ENCODE measurements around the gene TAS2R16. TPM values are rescaled to one million over a fixed set of nuclear protein-coding genes. Genes with fewer than 3 reads are reported as not detected.
"Not testable (repeated sequence)": the region's sequence is repeated elsewhere in the genome, so short reads cannot be mapped to it uniquely, and the experiment has no call there.

TAS2R16 gene
- total RNA-seq, 1 experiment from 2014 or later: not detected

- no peak for DNase-seq (ENCODE audit: low read depth)
Measured at GRCh38 chr7:122972056-122972455, 23.4 kb downstream of the TAS2R16 start.

DNA sequence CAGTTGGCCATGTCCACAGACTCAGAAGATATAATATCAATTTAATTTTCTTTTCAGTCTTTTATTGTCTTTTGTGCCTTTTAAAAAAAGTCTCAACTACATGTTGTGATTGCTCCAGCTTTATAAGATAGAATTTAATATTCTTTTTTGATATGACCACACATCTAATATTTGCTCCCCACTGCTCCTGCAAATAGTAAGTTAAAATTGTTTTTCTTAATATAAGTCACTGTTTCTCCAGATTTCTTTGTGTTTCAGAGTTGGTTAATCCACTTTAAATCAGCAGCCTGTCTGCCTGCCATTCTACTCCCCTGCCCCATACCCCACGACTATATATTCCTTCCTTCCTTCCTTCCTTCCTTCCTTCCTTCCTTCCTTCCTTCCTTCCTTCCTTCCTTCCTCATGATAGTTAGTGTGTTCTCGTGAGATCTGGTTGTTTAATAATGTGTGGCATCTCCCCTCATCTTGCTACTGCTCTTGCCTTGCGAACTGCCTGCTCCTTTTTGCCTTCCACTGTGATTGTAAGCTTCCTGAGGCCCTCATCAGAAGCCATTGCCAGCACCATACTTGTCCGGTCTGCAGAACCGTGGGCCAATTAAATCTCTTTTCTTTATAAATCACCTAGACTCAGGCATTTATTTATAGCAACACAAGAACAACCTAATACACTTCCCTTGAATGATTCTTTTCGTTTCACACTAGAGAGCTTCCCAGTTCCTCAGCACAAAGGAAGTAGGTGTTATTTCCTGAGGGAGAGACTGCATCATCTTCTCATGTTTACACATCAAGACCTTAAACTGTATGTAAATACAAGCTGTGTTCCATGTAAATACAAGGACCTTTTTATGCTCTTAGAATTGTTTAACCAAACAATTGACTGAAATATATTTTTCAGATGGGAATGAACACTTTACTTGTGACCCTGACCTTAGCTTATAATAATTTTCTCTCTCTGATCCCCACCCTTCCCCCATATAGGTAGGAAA lies 24.5 kb downstream of the TAS2R16 start:
- no peak for DNase-seq (ENCODE audit: low read depth)

DNA sequence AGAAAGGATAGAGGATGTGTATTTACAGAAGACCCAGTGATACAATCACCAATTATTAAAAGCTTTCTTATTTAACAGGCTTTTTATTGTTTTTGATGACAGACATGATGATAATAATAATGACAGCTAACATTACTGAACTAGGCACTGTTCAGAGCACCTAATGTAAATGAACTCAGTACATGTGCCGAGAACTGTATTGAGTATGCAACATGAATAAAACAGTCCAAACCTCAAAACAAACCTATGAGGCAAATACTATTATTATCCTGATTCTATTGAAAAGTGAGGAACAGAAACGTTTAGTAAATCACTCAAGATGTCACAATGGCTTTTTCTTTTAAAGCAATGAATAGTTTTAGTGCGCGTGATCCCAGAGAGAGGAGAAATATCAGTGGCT lies 27.1 kb downstream of the TAS2R16 start:
- no peak for DNase-seq (ENCODE audit: low read depth)

- no peak for DNase-seq (ENCODE audit: low read depth)
Measured at GRCh38 chr7:122965306-122965705, 30.2 kb downstream of the TAS2R16 start.

- DNase-seq (ENCODE audit: low read depth): not testable (repeated sequence)
Measured at GRCh38 chr7:122953678-122954077, 41.8 kb downstream of the TAS2R16 start.

DNA sequence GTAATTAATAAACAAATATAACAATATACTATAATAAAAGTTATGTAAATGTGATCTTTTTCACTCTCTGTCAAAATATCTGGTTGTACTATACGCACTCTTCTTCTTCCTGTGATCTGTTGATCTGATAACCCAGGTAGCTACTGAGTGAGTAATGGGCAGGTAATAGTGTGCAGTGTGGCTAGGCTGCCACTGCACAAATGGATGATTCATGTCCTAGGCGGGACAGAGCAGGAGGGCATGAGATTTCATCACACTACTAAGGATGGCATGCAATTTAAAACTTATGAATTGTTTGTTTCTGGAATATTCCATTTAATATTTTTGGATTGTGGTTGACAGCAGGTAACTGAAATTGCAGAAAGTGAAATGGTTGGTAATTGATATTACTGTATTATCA lies 44.5 kb downstream of the TAS2R16 start:
- DNase-seq (ENCODE audit: low read depth): no peak

GRCh38 chr7:122949186-122949585 lies 46.3 kb downstream of the TAS2R16 start:
- no peak for DNase-seq (ENCODE audit: low read depth)

Other genes starting within 250 kb of the TAS2R16 start
- 1.4 and 1.5 TPM in 2 replicates for gene CADPS2, start 109.2 kb downstream of the TAS2R16 start, total RNA-seq (2014; rRNA removed; shearing (Covaris generic))
- gene SLC13A1, start 204.3 kb upstream of the TAS2R16 start, total RNA-seq (2014; rRNA removed; shearing (Covaris generic)): not detected in 2 replicates

Data from RPMI7951 (cell line).